Measurements from ENCODE around the gene PAK4.
A peak's percentile ranks its signal among the peaks of the same experiment; 100 is the strongest.

The PAK4 gene

DNA sequence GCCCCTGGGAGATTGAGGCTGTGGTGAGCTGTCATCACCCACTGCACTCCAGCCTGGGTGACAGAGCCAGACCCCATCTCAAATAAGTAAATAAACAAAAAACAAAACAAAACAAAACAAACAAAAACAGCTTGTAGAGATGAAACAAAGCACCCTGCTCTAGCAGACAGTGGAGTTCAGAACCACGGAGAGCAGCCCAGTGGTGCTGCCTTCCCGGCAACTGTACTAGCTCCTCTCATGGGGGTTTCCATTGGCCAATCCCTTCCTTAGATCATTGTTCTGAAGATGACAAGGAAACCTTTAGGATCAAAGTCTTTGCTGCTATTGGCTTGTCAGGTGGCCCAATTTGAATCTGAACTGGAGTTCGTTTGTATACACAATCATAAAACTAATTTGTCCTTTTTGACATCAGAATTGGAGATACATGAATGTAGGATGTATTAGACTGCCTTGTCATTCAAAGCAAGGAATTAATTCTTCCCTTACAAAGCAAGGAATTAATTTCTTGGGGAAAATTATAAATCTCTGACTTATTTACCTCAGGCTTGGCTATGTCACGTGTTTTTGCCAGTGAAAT lies 98.2 kb downstream of the PAK4 start:
- intact Hi-C loops (cut with DNase I): no loop called here
- DNase-seq: peak in 1 of 10 donors; percentile 22

DNA sequence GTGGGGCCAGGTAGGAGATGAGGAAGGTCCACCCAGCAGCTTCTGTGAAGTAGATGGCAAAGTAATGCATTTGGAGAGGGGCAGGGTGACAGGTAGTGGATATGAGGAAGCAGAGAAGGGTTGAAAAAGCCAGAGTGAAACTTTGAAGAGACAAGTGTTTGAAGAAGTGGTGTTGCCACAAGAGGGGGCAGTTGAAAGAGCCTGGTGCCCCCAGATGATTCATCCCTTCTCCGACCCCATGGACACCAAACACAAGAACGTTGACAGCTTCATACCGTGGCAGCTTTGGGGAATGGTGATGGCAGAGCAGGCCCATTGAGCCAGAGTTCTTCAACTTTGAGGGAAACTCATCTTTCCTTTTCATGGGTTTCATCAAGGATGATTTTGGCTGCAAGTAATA lies 99.3 kb downstream of the PAK4 start:
- intact Hi-C loops (cut with DNase I): no loop called here
- peak in 1 of 10 donors; percentile 21 for DNase-seq
